ENCODE measurements around the gene TET2. TPM values are rescaled to one million over a fixed set of nuclear protein-coding genes. Genes with fewer than 3 reads are reported as not detected.

Gene TET2
- total RNA-seq, 1 experiment from 2014 or later, result 3.4 TPM

DNA sequence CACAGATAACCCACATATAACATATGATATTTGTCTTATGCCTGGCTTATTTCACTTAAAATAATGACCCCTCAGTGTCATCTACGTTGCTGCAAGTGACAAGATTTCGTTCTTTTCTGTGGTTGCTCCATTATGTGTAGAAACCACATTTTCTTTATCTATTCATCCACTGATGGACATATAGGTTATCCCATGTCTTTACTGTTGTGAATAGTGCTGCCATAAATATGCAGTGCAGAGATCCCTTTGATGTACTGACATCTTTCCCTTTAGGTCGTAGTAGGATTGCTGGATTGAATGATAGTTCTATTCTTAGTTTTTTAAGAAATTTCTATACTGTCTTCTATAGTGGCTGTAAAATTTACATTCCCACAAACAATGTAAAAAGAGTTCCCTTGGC, 135.8 kb downstream of the TET2 start:
- no peak for ATAC-seq
- POLR2A ChIA-PET, result no interaction called here
- TF ChIP-seq SOX15 (CRISPR knock-in tag; IDR thresholded peaks at IDR 0.05) (no peak), SMAD4 (CRISPR knock-in tag; IDR thresholded peaks at IDR 0.05) (no peak), TEAD1 (CRISPR knock-in tag; IDR thresholded peaks at IDR 0.05) (no peak), ZNF263 (CRISPR knock-in tag; IDR thresholded peaks at IDR 0.05; ENCODE audit: low read depth) (no peak), ZBTB21 (CRISPR knock-in tag; IDR thresholded peaks at IDR 0.05; ENCODE audit: borderline replicate concordance) (no peak), MXD4 (CRISPR knock-in tag; IDR thresholded peaks at IDR 0.05; ENCODE audit: borderline replicate concordance) (no peak), NFATC4 (CRISPR knock-in tag; IDR thresholded peaks at IDR 0.05) (no peak), RORB (CRISPR knock-in tag; IDR thresholded peaks at IDR 0.05) (no peak), KAT7 (CRISPR knock-in tag; IDR thresholded peaks at IDR 0.05; ENCODE audit: borderline replicate concordance) (no peak), TCF7 (CRISPR knock-in tag; IDR thresholded peaks at IDR 0.05; ENCODE audit: low read depth) (no peak), ZNF121 (CRISPR knock-in tag; IDR thresholded peaks at IDR 0.05) (no peak), HMGA2 (CRISPR knock-in tag; IDR thresholded peaks at IDR 0.05) (no peak), ETV6 (CRISPR knock-in tag; IDR thresholded peaks at IDR 0.05) (no peak), SP1 (CRISPR knock-in tag; conservative IDR thresholded peaks at IDR 0.05) (no peak), GTF2I (CRISPR knock-in tag; conservative IDR thresholded peaks at IDR 0.05) (no peak), FOXK1 (CRISPR knock-in tag; IDR thresholded peaks at IDR 0.05) (no peak), ZNF416 (CRISPR knock-in tag; IDR thresholded peaks at IDR 0.05) (no peak), GABPB1 (CRISPR knock-in tag; IDR thresholded peaks at IDR 0.05) (no peak), ZNF232 (CRISPR knock-in tag; IDR thresholded peaks at IDR 0.05) (no peak)
- TF ChIP-seq, protein P1, sequence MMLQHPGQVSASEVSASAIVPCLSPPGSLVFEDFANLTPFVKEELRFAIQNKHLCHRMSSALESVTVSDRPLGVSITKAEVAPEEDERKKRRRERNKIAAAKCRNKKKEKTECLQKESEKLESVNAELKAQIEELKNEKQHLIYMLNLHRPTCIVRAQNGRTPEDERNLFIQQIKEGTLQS (CRISPR knock-in tag; conservative IDR thresholded peaks at IDR 0.05), result no peak
- Mint-ChIP-seq H3K4me3 (no peak overlapping the region), H3K9me3 (peaks cover 4% of the 10 kb centered on the region), H3K27me3 (ENCODE audit: low read depth) (no peaks in the 10 kb centered on the region), H3K27ac (no peak overlapping the region), H3K36me3 (no peaks in the 10 kb centered on the region), H3K4me1 (peaks cover 3% of the 10 kb centered on the region; the same call in 1 of the 2 replicates)
- CTCF ChIA-PET, result no interaction called here
- DNase-seq (ENCODE audit: low spot score), result no peak

DNA sequence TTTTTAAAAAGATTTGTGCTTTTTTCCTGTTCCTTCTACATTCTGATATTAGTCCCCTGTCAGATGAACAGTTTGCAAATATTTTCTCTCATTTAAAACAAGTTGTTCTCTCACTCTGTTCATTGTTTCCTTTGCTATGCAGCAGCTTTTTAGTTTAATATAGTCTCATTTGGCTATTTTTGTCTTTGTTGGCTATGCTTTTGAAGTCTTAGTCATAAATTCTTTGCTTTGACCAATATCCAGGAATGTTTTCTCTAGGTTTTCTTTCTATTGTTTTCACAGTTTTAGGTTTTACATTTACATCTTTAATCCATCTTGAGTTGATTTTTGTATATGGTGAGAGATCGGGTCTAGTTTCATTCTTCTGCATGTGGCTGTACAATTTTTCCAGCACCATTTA, 136.8 kb downstream of the TET2 start:
- Mint-ChIP-seq H3K27me3 (ENCODE audit: low read depth) (no peaks in the 10 kb centered on the region), H3K4me1 (no peaks in the 10 kb centered on the region), H3K9me3 (peaks cover 4% of the 10 kb centered on the region), H3K27ac (no peak overlapping the region), H3K36me3 (no peaks in the 10 kb centered on the region), H3K4me3 (no peak overlapping the region)
- ChIA-PET CTCF (no interaction called here), POLR2A (no interaction called here)
- no peak for DNase-seq (ENCODE audit: low spot score)
- TF ChIP-seq RORB (CRISPR knock-in tag; IDR thresholded peaks at IDR 0.05) (no peak), GABPB1 (CRISPR knock-in tag; IDR thresholded peaks at IDR 0.05) (no peak), NR2C2 (CRISPR knock-in tag; IDR thresholded peaks at IDR 0.05) (no peak), NFYB (CRISPR knock-in tag; conservative IDR thresholded peaks at IDR 0.05; ENCODE audit: low read depth) (no peak), ZNF671 (CRISPR knock-in tag; IDR thresholded peaks at IDR 0.05) (no peak), ZNF232 (CRISPR knock-in tag; IDR thresholded peaks at IDR 0.05) (no peak), ETV6 (CRISPR knock-in tag; IDR thresholded peaks at IDR 0.05) (no peak), RELA (CRISPR knock-in tag; IDR thresholded peaks at IDR 0.05; ENCODE audit: borderline replicate concordance) (no peak), ZNF425 (CRISPR knock-in tag; conservative IDR thresholded peaks at IDR 0.05) (no peak), CDX4 (CRISPR knock-in tag; IDR thresholded peaks at IDR 0.05; ENCODE audit: borderline replicate concordance) (no peak), ZNF317 (CRISPR knock-in tag; IDR thresholded peaks at IDR 0.05; ENCODE audit: borderline replicate concordance, low read depth) (no peak), SMAD4 (CRISPR knock-in tag; IDR thresholded peaks at IDR 0.05) (no peak), STAT6 (CRISPR knock-in tag; conservative IDR thresholded peaks at IDR 0.05; ENCODE audit: low read depth) (no peak), ZNF416 (CRISPR knock-in tag; IDR thresholded peaks at IDR 0.05) (no peak), FOXP4 (CRISPR knock-in tag; IDR thresholded peaks at IDR 0.05) (no peak), USF1 (CRISPR knock-in tag; IDR thresholded peaks at IDR 0.05) (no peak), ZNF423 (CRISPR knock-in tag; IDR thresholded peaks at IDR 0.05) (no peak)
- ATAC-seq, result no peak

Data from WTC11 (cell line).